NCI-H1417 treated with DMSO at 0.1 percent for 48 hours (cell line): ENCODE data around the gene SPDYE11.
"Not testable (repeated sequence)": the region's sequence is repeated elsewhere in the genome, so short reads cannot be mapped to it uniquely, and the experiment has no call there.

Source experiments
- DNase-seq: peaks from one replicate; lab custom pipeline; 2025; lab: John Stamatoyannopoulos, UW

The SPDYE11 gene, protein sequence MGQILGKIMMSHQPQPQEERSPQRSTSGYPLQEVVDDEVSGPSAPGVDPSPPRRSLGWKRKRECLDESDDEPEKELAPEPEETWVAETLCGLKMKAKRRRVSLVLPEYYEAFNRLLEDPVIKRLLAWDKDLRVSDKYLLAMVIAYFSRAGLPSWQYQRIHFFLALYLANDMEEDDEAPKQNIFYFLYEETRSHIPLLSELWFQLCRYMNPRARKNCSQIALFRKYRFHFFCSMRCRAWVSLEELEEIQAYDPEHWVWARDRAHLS

GRCh38 chr7:73057811-73058210 lies at the start of gene SPDYE11:
Gene SPDYE11, minus strand, starts transcription at chr7:73057911. Its CDS starts 1,800 bp downstream, at chr7:73056111.
- not testable (repeated sequence) for DNase-seq

GRCh38 chr7:73085938-73086337 lies 28.2 kb upstream of the SPDYE11 start, which contains the start of gene SPDYE9:
Gene SPDYE9, minus strand, starts transcription at chr7:73086038. Its CDS starts 1,800 bp downstream, at chr7:73084238.
- DNase-seq, result not testable (repeated sequence)

GRCh38 chr7:73029666-73030065 lies 28.0 kb downstream of the SPDYE11 start, which contains the start of gene SPDYE8:
Gene SPDYE8, minus strand, starts transcription at chr7:73029766. Its CDS starts 1,800 bp downstream, at chr7:73027966.
- not testable (repeated sequence) for DNase-seq

GRCh38 chr7:73006491-73006890 lies 51.2 kb downstream of the SPDYE11 start:
- not testable (repeated sequence) for DNase-seq

DNA sequence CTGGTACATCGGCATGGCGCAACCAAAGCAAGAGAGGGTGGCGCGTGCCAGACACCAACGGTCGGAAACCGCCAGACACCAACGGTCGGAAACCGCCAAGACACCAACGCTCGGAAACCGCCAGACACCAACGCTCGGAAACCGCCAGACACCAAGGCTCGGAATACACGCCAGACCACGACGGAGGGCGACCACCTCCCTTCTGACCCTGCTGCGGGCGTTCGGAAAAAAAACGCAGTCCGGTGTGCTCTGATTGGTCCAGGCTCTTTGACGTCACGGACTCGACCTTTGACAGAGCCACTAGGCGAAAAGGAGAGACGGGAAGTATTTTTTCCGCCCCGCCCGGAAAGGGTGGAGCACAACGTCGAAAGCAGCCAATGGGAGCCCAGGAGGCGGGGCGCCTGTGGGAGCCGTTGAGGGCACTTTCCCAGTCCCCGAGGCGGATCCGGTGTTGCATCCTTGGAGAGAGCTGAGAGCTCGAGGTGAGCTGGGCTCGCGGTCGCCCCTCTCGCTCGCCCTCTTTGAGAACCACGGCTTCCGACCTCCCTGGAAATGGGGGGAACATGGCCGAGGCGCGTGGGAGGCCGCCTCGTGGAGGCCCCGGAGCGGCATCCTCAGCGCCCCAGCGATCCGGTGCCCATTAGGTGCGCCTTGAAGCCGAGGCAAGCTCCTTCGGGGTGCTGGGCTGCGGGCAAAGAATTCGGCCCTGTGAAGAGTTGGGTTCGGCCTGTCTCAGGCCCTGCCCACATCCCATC lies 51.8 kb downstream of the SPDYE11 start:
- DNase-seq, result not testable (repeated sequence)

DNA sequence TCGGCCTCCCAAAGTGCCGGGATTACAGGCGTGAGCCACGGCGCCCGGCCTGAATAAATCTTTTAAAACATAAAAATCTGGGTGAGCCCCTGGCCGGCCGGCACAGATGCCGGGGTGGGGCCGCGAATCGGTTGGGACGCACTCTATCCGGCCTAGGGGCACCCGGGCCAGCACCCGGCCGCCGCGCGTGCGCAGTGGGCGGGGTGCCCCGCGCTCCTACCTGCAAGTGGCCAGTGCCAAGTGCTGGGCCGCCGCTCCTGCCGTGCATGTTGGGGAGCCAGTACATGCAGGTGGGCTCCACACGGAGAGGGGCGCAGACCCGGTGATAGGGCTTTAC lies 52.4 kb downstream of the SPDYE11 start:
- not testable (repeated sequence) for DNase-seq

DNA sequence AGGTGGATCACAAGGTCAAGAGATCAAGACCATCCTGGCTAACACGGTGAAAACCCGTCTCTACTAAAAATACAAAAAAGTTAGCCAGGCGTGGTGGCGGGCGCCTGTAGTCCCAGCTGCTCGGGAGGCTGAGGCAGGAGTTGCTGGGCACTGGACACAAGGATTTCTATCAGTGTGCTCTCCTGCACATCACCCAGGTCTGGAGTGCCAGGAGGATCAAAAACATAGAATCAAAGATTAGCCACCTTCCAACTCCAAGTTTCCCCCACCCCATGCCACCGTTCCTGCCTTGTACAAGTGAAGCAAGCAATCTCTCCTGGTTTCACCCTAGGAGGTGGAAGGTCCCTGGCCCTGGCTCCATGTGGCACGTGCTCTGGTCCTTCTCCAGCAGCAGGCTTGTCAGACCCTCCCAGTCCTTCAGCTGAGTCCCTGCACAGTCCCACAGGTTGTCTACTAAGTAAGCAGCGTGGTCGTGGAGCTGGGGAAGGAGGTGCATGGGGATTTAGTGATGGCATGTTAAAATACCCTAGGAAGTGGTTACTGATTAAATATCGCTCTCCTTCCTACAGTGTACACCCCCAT lies 59.7 kb downstream of the SPDYE11 start:
- DNase-seq, result not testable (repeated sequence)
